ENCODE results near the gene PARP15.

The PARP15 gene

GRCh38 chr3:122568755-122569154 is 8.7 kb upstream of the PARP15 start:
- no peak overlapping the region for H3K4me3 ChIP-seq (ENCODE audit: low read depth, low read length)
- TF ChIP-seq CTCF (IDR thresholded peaks at IDR 0.05; ENCODE audit: low read depth, low read length, missing control alignments): no peak
- DNase-seq (ENCODE audit: low read depth): no peak

GRCh38 chr3:122572940-122573412 is 4.5 kb upstream of the PARP15 start:
- H3K4me3 ChIP-seq (ENCODE audit: low read depth, low read length): no peak overlapping the region
- DNase-seq (ENCODE audit: low read depth): peak; percentile 70
- TF ChIP-seq CTCF (IDR thresholded peaks at IDR 0.05; ENCODE audit: low read depth, low read length, missing control alignments): no peak

GRCh38 chr3:122576174-122576940 is 1.1 kb upstream of the PARP15 start:
- no peak overlapping the region; the same call in 1 of the 2 replicates for H3K4me3 ChIP-seq (ENCODE audit: low read depth, low read length)
- no peak for TF ChIP-seq CTCF (IDR thresholded peaks at IDR 0.05; ENCODE audit: low read depth, low read length, missing control alignments)
- peak; percentile 92 for DNase-seq (ENCODE audit: low read depth)

GRCh38 chr3:122578069-122578740 is 755 bp downstream of the PARP15 start:
- DNase-seq (ENCODE audit: low read depth): no peak
- peak overlapping the region; percentile 90 for H3K4me3 ChIP-seq (ENCODE audit: low read depth, low read length)
- no peak for TF ChIP-seq CTCF (IDR thresholded peaks at IDR 0.05; ENCODE audit: low read depth, low read length, missing control alignments)

GRCh38 chr3:122580470-122580869 is 3.0 kb downstream of the PARP15 start:
- DNase-seq (ENCODE audit: low read depth): no peak
- no peak for TF ChIP-seq CTCF (IDR thresholded peaks at IDR 0.05; ENCODE audit: low read depth, low read length, missing control alignments)
- no peak overlapping the region for H3K4me3 ChIP-seq (ENCODE audit: low read depth, low read length)

- TF ChIP-seq CTCF (IDR thresholded peaks at IDR 0.05; ENCODE audit: low read depth, low read length, missing control alignments): no peak
- no peak overlapping the region for H3K4me3 ChIP-seq (ENCODE audit: low read depth, low read length)
- DNase-seq (ENCODE audit: low read depth): no peak
Observed at GRCh38 chr3:122581622-122582021, 4.2 kb downstream of the PARP15 start.
